ENCODE results near the gene TNFRSF19.

Gene TNFRSF19

DNA sequence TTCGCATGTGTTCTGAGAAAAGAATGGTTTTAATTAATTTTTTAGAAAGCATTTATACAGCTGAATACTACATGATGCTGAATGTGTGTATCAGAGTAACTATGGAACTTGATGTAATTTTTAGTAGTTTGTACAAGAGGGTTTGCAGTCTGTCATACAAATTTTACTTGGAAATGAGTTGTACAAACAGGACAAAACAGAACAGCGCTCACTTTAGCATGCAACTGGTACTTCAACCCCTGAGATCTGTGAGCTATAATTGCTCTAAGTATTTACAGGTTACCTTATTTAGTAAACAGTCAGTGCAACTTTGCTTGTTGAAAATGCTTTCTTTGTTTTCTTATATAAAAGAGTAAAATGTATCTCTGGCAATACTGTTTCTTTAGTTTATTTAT is 706 bp downstream of the TNFRSF19 start:
- no peak for TF ChIP-seq CTCF (IDR thresholded peaks at IDR 0.05)
- Histone ChIP-seq H3K27ac (no peak overlapping the region), H3K4me3 (peak overlapping the region; percentile 28)
- DNase-seq (ENCODE audit: low spot score): no peak

DNA sequence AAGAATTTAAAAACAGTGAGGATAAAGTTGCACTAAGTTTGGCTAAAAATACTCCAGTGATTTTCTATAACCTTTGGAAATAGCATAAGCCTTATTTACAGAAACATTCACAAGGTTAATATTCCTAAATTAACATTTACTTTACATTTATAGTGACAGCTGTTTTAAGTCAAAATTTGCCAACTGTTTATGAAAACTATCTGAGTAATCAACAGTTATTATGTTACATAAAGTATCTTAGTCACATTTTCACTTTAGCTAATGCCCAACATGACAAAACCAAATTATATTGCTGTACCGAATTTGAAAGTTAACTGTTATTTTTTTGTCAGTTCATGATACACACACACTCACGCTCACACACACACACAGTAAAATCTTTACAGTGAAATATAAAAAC is 1.2 kb downstream of the TNFRSF19 start:
- no peak for DNase-seq (ENCODE audit: low spot score)
- TF ChIP-seq CTCF (IDR thresholded peaks at IDR 0.05): no peak
- Histone ChIP-seq H3K27ac (no peak overlapping the region), H3K4me3 (peak overlapping the region; percentile 16)

DNA sequence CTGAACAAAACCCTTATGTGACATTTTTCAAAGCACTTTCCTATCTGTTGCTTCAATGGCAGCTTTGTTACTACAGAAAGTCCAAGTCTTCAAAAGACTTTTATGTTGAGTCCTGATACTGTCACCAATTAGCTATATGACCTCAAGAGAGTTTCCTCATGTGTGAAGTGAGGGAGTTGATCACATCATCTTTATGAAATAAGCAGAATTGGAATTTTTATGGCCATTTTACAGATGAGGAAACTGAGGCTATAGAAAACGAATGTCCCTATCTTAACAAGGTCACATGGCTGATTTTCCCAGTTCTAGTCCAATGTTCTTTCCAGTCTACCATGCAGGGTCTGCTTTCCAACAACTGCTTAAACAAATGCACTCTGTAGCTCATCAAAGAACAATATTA is 2.6 kb downstream of the TNFRSF19 start:
- no peak overlapping the region for H3K4me3 ChIP-seq
- no peak for TF ChIP-seq CTCF (IDR thresholded peaks at IDR 0.05)
- H3K27ac ChIP-seq: no peak overlapping the region
- no peak for DNase-seq (ENCODE audit: low spot score)

- H3K4me3 ChIP-seq: no peak overlapping the region
Measured at GRCh38 chr13:23574421-23575145, 4.4 kb downstream of the TNFRSF19 start.

GRCh38 chr13:23575632-23576031 is 5.4 kb downstream of the TNFRSF19 start:
- TF ChIP-seq CTCF (IDR thresholded peaks at IDR 0.05): no peak
- DNase-seq (ENCODE audit: low spot score): no peak
- Histone ChIP-seq H3K27ac (no peak overlapping the region), H3K4me3 (no peak overlapping the region)

More at GRCh38 chr13:23574421-23575145, 4.4 kb downstream of the TNFRSF19 start:
- TF ChIP-seq CTCF (IDR thresholded peaks at IDR 0.05): no peak
- DNase-seq (ENCODE audit: low spot score): no peak
- no peak overlapping the region for H3K27ac ChIP-seq

- TF ChIP-seq CTCF (IDR thresholded peaks at IDR 0.05): peak; percentile 40
- peak; percentile 83 for DNase-seq (ENCODE audit: low spot score)
- Histone ChIP-seq H3K4me3 (peak overlapping the region; percentile 90), H3K27ac (peak overlapping the region; percentile 31 to 82)
Measured at GRCh38 chr13:23578411-23579071, 8.3 kb downstream of the TNFRSF19 start.
